Left renal cortex interstitium (tissue), 4 donors: ENCODE results near the gene PDE3A. TPM values are rescaled to one million over a fixed set of nuclear protein-coding genes. Genes with fewer than 3 reads are reported as not detected.

ENCODE experiments used
- DNase-seq, 4 donors: peaks; one replicate each; pipeline ENCODE4 v3.0.0-alpha.2; 2013; ENCODE audit warnings: low read depth in 4 of 4, low spot score in 2 of 4, missing footprints in 1 of 4
- polyA plus RNA-seq, 4 donors: library from polyadenylated mRNA; unstranded; fragments of 120-200 nt; gene quantifications; one replicate each; pipeline ENCODE4 v1.2.1, GENCODE V29; 2013; ENCODE audit not compliant: insufficient read length in 4 of 4

PDE3A gene
- polyA plus RNA-seq, 4 donors, result 21.2 to 29.1 (median 25.2) TPM

DNA sequence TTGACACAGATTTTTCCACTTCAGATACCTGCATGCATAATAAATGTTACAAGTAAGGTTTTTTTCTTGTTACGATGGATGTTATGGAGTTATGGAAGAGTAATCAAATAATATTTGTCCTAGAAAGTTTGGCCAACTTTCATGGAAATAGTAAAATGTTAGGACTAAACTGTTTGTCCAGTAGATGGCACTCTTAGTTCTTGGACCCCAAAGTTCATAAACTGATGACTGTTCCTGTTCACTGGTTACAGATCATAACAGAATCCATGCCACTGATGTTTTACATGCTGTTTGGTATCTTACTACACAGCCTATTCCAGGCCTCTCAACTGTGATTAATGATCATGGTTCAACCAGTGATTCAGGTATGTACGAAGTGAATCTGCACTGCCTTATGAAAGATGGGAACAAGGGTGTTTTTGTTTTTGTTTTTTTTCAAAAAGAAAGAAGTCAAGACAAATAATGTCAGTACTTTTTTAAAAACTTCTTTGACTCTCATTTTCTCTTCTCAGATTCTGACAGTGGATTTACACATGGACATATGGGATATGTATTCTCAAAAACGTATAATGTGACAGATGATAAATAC, 278.0 kb downstream of the PDE3A start:
- DNase-seq, result no peak

DNA sequence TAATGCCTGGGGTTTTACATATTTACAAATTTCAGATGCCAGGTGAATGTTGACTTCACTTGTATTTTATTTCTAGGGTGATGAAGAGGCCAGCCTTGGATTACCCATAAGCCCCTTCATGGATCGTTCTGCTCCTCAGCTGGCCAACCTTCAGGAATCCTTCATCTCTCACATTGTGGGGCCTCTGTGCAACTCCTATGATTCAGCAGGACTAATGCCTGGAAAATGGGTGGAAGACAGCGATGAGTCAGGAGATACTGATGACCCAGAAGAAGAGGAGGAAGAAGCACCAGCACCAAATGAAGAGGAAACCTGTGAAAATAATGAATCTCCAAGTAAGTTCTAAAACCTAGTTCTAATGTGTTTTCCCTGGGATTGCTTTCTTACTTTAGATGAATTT, 285.5 kb downstream of the PDE3A start:
- no peak for DNase-seq

DNA sequence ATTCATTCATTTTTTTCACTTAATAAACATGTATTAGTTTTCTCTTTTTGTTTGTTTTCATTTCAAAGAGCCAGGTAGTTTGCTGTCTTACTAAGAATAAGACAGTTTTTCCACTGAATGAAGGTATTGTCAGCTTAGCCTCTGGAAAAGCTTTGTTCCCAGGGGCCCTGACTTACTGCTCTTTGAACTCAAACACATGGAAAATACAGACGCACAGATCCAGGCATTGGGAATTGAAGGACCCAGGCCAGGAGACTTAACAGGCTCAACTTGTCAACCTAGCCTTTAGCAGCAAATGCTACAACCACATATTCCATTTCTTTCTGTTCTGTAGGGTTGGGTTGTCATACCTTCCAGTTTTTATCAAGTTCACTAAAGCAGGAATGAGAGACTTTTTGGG, 288.3 kb downstream of the PDE3A start:
- no peak for DNase-seq

DNA sequence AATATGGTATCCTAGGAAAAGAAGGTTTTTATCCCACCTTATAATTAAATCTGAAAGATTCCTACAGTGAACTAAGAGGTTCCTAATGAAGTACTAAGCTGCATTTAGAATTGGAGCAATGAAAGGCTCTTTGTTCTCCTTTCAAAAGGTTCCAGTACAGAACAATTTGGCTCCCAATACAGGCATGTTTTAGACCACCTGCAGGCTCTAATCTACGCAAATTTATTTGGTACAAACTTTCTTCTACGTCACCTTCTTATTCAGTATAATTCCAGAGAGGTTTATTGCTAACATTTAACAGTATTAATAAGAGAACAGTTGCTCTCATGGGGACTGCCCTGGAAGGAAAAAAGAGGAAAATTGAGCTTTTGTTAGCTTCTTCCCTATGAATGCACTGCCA, 289.2 kb downstream of the PDE3A start:
- DNase-seq, result no peak

DNA sequence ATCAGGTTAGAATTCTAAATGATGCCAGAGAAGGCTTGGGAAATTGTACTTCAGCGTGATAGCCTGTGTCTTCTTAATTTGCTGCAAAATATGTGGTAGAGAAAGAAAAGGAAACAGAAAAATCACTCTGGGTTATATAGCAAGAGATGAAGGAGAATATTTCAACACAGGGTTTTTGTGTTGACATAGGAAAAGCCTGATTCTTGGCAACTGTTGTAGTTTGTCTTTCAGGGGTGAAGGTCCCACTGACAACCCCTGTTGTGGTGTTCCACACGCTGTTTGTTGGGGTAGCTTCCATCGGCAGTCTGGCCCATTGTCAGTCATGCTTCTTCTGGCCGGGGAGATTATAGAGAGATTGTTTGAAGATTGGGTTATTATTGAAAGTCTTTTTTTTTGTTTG, 313.0 kb downstream of the PDE3A start:
- no peak for DNase-seq

DNA sequence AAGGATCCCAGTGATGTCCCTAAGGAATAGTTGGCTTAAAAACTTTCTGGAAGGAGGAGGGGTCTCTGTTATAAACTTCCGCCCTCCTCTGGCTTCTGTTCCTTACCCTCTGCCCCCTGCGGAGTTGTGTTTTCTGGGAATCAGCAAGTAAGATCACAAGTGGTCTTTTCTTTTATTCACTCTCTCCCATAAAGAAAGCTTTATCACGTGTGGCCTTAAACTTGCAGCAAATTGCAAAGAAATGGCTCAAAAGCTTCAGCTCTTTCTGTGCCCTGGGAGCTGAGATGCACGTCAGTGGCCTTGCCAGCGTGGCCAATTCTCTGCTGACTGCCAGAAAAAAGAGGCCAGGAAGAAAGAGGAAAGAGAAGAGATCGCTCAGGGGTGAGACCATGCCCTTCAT, 326.9 kb downstream of the PDE3A start, which contains the start of gene SLCO1C1:
Gene SLCO1C1, plus strand, starts transcription at position 101 of the 400 bp plus-strand sequence. CDS start 4,245 bp downstream, outside the sequence.
- DNase-seq, result no peak

DNA sequence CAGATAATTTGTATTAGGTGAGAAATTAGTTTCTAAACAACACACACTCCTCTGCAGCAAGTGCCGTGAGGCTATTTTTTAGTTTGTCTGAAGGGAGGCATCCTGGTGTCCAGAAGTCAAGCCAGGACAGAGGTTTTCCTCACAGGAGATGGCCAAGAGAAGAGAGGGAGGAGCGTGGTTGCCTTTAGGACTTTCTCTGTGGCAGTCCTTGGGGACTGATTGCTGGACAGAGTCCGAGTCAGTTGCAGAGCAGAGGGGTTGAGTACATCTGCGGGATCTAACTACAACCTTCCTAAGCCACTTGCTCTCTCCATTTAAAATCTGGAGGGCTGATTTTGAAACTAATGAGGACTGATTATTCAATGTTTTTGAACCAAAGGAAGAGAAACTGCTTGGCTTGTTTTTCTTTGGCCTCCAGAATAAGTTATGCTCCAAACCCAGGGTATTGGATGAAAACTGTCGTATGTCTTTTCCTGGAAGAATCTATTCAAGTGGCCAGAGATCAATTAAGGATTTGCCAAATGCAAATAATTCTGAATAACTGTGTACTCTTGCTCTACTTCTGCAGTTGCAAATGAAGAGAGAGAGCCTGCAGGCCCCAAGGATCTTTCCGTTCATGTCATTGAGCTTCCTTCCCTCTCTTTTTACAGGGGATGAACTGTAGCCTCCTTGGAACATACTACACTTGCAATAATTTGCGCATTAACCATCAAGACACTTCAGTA, 328.0 kb downstream of the PDE3A start:
- DNase-seq, result no peak

DNA sequence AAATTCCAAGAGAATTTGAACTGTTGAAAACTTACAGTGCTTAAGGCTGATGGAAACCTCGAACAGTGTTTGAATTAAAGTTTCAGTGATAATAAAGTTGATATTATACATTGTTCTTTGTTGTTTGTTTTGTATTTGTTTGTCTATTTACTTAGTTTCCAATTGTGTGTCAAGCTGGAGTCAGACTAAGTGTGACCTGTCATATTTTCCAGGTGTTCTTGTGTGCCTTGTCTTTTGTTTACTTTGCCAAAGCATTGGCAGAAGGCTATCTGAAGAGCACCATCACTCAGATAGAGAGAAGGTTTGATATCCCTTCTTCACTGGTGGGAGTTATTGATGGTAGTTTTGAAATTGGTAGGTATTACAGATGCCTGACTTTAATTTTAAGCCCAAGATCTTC, 332.8 kb downstream of the PDE3A start:
- DNase-seq, result no peak

DNA sequence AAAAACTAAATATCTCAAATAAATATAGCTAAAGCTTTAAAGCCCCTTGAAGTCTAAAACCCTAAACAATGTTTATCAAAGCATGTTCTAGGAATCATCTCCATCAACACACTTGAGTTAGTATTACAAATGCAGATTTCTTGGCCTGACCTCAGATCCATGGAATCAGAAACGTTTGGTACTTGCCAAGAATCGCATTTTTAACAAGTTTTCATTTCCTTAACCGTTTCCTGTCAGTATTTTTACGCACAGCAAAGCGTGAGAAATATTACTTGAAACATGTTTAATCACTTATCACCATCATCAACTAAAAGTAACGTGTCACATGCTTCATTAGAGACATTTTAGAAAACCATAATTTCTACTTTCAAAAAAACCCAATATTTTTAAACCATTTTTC, 336.5 kb downstream of the PDE3A start:
- no peak for DNase-seq

DNA sequence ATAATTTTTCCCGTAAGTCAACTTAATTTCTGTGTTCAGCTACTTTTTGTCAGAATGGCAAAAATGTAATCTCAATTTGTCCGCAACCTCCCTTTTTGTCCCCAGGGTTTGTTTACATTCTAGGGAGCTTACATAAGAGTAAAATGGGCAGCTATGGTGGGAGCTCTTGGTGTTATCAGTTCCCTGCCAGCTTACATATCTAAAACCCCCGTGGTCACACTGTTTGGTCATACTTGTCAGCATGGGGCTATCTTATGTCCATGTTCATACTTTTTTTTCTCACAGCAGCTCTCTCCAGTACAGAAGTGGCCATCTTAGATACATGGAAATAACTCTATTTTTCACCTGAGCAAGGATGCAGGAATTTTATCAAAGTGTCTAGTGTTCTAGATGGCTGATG, 343.5 kb downstream of the PDE3A start:
- no peak for DNase-seq

DNA sequence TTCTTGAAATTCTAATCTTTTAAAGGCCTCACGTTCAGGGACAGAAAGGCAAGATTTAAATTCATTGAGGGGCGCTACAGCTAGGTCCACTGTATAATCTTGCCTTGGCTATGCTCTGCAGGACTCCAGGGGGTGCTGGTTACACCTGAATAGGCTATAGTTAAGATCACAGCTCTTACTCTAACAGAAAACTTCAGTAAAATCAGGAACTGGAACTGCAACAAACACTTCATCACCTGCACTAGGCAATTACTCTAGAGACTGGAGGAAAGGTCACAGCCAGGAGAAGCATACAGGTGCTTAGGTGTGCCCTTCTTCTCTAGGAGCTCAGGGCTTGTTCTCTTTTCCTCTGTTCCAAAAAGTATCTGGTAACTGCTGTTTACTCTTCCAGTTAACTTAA, 347.7 kb downstream of the PDE3A start:
- peak in 2 of 4 donors; percentile 5 to 20 for DNase-seq

DNA sequence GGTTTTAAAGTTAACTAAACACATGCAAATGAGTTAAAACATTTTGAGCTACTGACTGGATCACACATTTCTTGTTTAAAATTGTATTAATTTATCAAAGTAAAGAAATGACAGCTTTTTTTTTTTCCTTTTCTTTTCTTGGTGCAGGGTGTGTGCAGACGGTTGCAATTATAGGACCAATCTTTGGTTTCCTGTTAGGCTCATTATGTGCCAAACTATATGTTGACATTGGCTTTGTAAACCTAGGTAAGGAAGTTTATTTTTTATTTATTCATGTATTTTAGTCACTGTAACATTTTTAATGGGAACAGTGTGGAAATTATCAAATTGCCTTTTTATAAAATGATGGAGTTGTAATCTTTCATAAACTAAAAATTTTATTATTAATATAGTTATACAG, 348.6 kb downstream of the PDE3A start:
- no peak for DNase-seq

DNA sequence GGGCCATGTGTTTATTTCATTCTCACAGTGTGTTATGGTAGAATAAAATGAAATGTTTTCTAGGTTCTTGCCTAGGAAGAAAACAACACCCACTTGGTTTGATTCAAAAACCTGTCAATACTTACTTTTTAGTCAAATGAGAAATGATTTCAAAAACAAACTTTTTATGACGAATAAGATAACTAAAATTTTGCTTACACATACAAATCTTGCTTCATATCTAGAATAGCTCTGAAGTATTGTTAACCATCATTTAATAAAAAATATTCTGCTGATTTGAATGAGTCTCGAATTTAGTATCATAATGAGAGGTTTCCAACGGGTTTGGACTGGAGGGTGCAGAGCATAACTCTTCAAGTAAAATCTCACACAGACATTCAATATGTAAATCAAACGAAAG, 350.0 kb downstream of the PDE3A start:
- no peak for DNase-seq

DNA sequence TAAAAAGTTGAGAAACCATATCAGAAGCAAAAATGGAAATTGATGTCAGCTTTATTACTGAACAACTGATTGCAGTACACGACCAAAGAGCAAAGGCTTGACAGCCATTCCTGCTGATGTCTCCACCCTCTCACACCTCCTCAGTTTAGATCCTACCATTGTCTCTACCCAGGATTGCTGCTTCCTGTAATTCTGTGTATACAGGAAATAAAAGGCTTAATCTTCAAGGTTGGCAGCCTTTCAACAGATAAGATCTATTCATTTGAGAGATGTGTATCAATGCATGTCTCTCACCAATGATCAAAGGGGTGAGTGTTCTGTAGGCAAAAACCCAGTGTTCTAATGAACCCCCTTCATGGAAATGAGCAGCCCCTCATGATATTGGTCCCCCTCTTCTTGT, 353.8 kb downstream of the PDE3A start:
- DNase-seq, result no peak

DNA sequence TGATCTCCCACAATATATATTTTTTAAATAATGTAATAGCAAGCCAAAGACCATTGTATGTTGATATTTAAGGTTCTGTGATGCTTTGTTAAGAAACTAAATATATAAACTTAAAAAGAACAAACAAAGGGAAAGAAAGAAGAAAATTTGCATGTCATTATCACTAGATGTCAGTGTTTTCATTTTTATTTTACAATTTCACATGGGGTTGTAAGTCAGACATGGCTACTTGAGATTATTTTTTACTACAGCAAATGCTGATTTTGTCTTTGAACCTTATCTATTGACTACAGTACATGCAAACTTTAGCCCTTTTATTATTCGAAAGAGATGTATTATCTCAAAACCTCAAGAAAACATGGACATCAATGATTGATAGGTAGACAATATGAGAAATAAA, 362.9 kb downstream of the PDE3A start:
- DNase-seq, result no peak
